Measurements from ENCODE around the gene PTGDR2. TPM values are rescaled to one million over a fixed set of nuclear protein-coding genes. Genes with fewer than 3 reads are reported as not detected.
A peak's percentile ranks its signal among the peaks of the same experiment; 100 is the strongest.

The PTGDR2 gene
- total RNA-seq, 1 experiment from 2014 or later, result 0.12 TPM

- no peak for TF ChIP-seq TCF7L2 (IDR thresholded peaks at IDR 0.05; ENCODE audit: borderline replicate concordance, extremely low read depth, insufficient read depth, insufficient read length)
- TF ChIP-seq CEBPB (IDR thresholded peaks at IDR 0.05; ENCODE audit: low read depth), result no peak
- no peak for TF ChIP-seq ZBTB33 (IDR thresholded peaks at IDR 0.05; ENCODE audit: extremely low read depth, insufficient replicate concordance, low read length)
- no peak for TF ChIP-seq EGR1 (IDR thresholded peaks at IDR 0.05; ENCODE audit: low read depth)
Measured at GRCh38 chr11:60842668-60843600, 12.8 kb downstream of the PTGDR2 start (continued).

GRCh38 chr11:60841797-60842667 is 13.7 kb downstream of the PTGDR2 start, which contains the start of gene CCDC86:
Gene CCDC86, plus strand, starts transcription at chr11:60842113. Its CDS starts 12 bp downstream, at chr11:60842125.
- DNase-seq (ENCODE audit: low read depth, low spot score) (peak; percentile 91), ATAC-seq (peak; percentile 92)
- CTCF ChIA-PET, result interaction anchor here (0.9 to 2.0 kb wide), 2 partner anchors 46 to 58 kb away, joined by 3 to 5 read pairs; no protein-coding TSS in a partner anchor
- Histone ChIP-seq H2AFZ (ENCODE audit: low read depth, low read length, poor library complexity, severe bottlenecking) (no peak within 1 kb of the TSS), H3K27me3 (ENCODE audit: insufficient read depth, low read length) (no peaks in the 10 kb centered on the region), H3K4me3 (replicated peaks in 1 of 2; ENCODE audit: low read depth in 1 of 2, low read length in 2 of 2) (peak within 1 kb of the TSS; percentile 92 to 96), H3K36me3 (ENCODE audit: control insufficient read depth in 1 of 2, insufficient read depth in 2 of 2, low read length in 2 of 2) (peaks cover 4 to 24% of the 10 kb centered on the region in 2 experiments; a peak in 2 of 4 replicates), H3K9me2 (ENCODE audit: insufficient read depth) (no peaks in the 10 kb centered on the region), H3K27ac (ENCODE audit: low read depth, low read length) (peak within 1 kb of the TSS; percentile 74), H3K4me2 (ENCODE audit: low read length) (peak within 1 kb of the TSS; percentile 79), H3K79me2 (ENCODE audit: insufficient read depth, low read length) (peaks cover 51% of the 10 kb centered on the region), H3K4me1 (ENCODE audit: control insufficient read depth in 1 of 2, insufficient read depth in 2 of 2, low read length in 2 of 2) (peaks cover 13 to 23% of the 10 kb centered on the region in 2 experiments), H4K20me1 (ENCODE audit: insufficient read depth) (no peaks in the 10 kb centered on the region), H3K9me3 (ENCODE audit: control insufficient read depth in 1 of 2, insufficient read depth in 1 of 2, low read depth in 1 of 2, low read length in 2 of 2) (no peaks in the 10 kb centered on the region), H3K9ac (ENCODE audit: low read length) (peak within 1 kb of the TSS; percentile 98)
- RAD21 ChIA-PET (ENCODE audit: low non-redundant PET in 1 of 2, low total read pairs in 2 of 2, uncharacterized antibody in 2 of 2, unreplicated experiment in 2 of 2), result no interaction called here
- POLR2A ChIA-PET, result no interaction called here
- BruUV-seq (replicated peaks), result TSS peak; percentile 57
- intact Hi-C loops (cut with micrococcal nuclease), result no loop called here
- peak; percentile 100 for TF ChIP-seq MAX (IDR thresholded peaks at IDR 0.05)
- peak; percentile 99 for TF ChIP-seq YY1 (IDR thresholded peaks at IDR 0.05; ENCODE audit: extremely low read depth, insufficient replicate concordance, low read depth, low read length)
- 0 out of 2 replicates have a peak, but pooled peaks have one; percentile 28 for TF ChIP-seq EGR1 (IDR thresholded peaks at IDR 0.05; ENCODE audit: low read depth)
- no peak for TF ChIP-seq REST (IDR thresholded peaks at IDR 0.05; ENCODE audit: low read depth)
- no peak for TF ChIP-seq ZNF274 (IDR thresholded peaks at IDR 0.05; ENCODE audit: low read depth, low read length)
- no peak for TF ChIP-seq ZBTB33 (IDR thresholded peaks at IDR 0.05; ENCODE audit: extremely low read depth, insufficient replicate concordance, low read length)
- peak; percentile 97 for TF ChIP-seq SRF (IDR thresholded peaks at IDR 0.05; ENCODE audit: low read depth)
- TF ChIP-seq EZH2phosphoT487 (IDR thresholded peaks at IDR 0.05; ENCODE audit: borderline replicate concordance), result no peak
- TF ChIP-seq RAD21 (IDR thresholded peaks at IDR 0.05; ENCODE audit: low read depth), result no peak

Data from HCT116 (cell line).